Airway epithelial cell (primary cell): ENCODE results near the gene EHMT2. TPM values are rescaled to one million over a fixed set of nuclear protein-coding genes. Genes with fewer than 3 reads are reported as not detected.

Experiments
- total RNA-seq: library from RNA; depleted of rRNA; stranded (reverse); fragments of >200 nt; gene quantifications from 2 replicates; pipeline ENCODE4 v1.2.3, GENCODE V29; 2015

The EHMT2 gene
- total RNA-seq = 29.7 and 35.3 TPM in 2 replicates

DNA sequence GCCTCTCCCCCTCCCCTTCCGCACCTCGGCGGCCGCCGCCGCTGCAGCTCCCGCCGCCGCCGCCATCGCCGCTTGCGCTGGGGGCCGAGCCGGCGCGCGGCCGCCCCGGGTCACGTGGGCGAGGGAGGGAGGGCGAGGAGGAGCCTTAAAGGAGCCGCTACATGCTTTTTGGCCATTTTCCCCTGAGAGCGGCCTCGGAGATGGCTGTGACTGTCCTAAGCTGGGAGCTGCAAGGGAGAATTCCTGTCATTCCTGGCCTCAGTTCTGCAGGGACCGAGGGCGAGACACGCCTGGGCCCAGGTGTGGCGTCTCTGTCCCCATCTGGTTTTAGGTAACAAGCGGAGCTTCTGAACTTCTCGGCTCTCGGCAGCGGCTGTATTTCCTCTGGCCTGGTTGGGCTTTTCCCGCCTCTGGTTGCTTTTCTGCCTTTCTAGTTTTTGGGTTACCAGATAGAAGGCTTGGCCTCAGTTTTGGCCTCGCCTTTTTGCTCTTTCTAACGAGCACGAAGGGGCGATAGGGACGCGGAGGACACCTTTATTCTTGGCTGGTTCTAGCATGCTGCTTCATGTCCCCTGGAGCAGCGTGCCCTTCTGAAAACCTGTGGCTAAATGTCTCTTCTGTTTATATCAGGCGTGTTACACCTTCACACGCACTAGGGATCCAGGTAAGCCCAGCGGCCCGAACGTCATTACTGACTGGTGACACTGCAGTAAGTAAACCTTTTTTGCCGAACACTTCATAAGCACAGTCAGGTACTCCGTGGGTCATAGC, at the start of gene EHMT2:
TSS of gene EHMT2 (minus strand) at position 87 of the 771 bp plus-strand sequence. CDS start at position 66, 21 bp downstream.

GRCh38 chr6:31945507-31946369, 48.2 kb upstream of the EHMT2 start, which contains the start of gene CFB:
CFB (plus strand) TSS chr6:31946095; CDS start chr6:31946222, 127 bp downstream.

GRCh38 chr6:31927242-31927862, 29.9 kb upstream of the EHMT2 start, which contains the start of gene C2:
C2 (plus strand) TSS chr6:31927717; CDS start chr6:31927753, 36 bp downstream.

GRCh38 chr6:31901953-31902643, 4.6 kb upstream of the EHMT2 start, which contains the start of gene ZBTB12:
ZBTB12 (minus strand) TSS chr6:31902086; CDS start chr6:31901305, 781 bp downstream.

GRCh38 chr6:31878726-31879125, 18.8 kb downstream of the EHMT2 start, which contains the start of gene SLC44A4:
SLC44A4 (minus strand) TSS chr6:31878997; CDS start chr6:31878980, 17 bp downstream.

GRCh38 chr6:31862344-31863235, 34.9 kb downstream of the EHMT2 start, which contains the start of gene NEU1:
NEU1 (minus strand) TSS chr6:31862821; CDS start chr6:31862776, 45 bp downstream.

Other genes starting within 250 kb of the EHMT2 start
- gene BAG6, start 245.0 kb downstream of the EHMT2 start, total RNA-seq = 200 and 272 TPM in 2 replicates
- gene APOM, start 241.8 kb downstream of the EHMT2 start, total RNA-seq = 2.3 and 3.9 TPM in 2 replicates
- 17.0 and 18.1 TPM in 2 replicates for gene C6orf47, start 236.9 kb downstream of the EHMT2 start, total RNA-seq
- 14.5 and 14.7 TPM in 2 replicates for gene GPANK1, start 232.7 kb downstream of the EHMT2 start, total RNA-seq
- gene CSNK2B, start 231.6 kb downstream of the EHMT2 start, total RNA-seq = 236 and 271 TPM in 2 replicates
- gene LY6G5B, start 227.7 kb downstream of the EHMT2 start, total RNA-seq = 0.60 and 2.1 TPM in 2 replicates
- 0.42 and 0.79 TPM in 2 replicates for gene LY6G5C, start 216.6 kb downstream of the EHMT2 start, total RNA-seq
- 26.8 and 31.6 TPM in 2 replicates for gene ABHD16A, start 194.4 kb downstream of the EHMT2 start, total RNA-seq
- gene LY6G6F, start 190.8 kb downstream of the EHMT2 start, total RNA-seq = not detected in 2 replicates
- not detected in 2 replicates for gene LY6G6D, start 182.3 kb downstream of the EHMT2 start, total RNA-seq
- 1.5 and 3.7 TPM in 2 replicates for gene LY6G6C, start 176.0 kb downstream of the EHMT2 start, total RNA-seq
- 0.49 TPM in 1 of 2 replicates, not detected in the other for gene MPIG6B, start 174.3 kb downstream of the EHMT2 start, total RNA-seq
- gene DDAH2, start 168.4 kb downstream of the EHMT2 start, total RNA-seq = 28.1 and 43.2 TPM in 2 replicates
- 445 and 657 TPM in 2 replicates for gene CLIC1, start 161.2 kb downstream of the EHMT2 start, total RNA-seq
- 10.5 and 12.6 TPM in 2 replicates for gene MSH5, start 157.7 kb downstream of the EHMT2 start, total RNA-seq
- gene SAPCD1, start 135.0 kb downstream of the EHMT2 start, total RNA-seq = 0.63 and 2.0 TPM in 2 replicates
- gene VWA7, start 120.4 kb downstream of the EHMT2 start, total RNA-seq = 1.6 and 2.8 TPM in 2 replicates
- gene VARS1, start 101.9 kb downstream of the EHMT2 start, total RNA-seq = 109 and 115 TPM in 2 replicates
- 73.8 and 83.4 TPM in 2 replicates for gene LSM2, start 90.7 kb downstream of the EHMT2 start, total RNA-seq
- 0.14 and 0.21 TPM in 2 replicates for gene HSPA1L, start 82.4 kb downstream of the EHMT2 start, total RNA-seq
- 85.4 and 93.2 TPM in 2 replicates for gene HSPA1A, start 82.2 kb downstream of the EHMT2 start, total RNA-seq
- gene HSPA1B, start 70.0 kb downstream of the EHMT2 start, total RNA-seq = 172 and 180 TPM in 2 replicates
- gene NEU1, start 34.9 kb downstream of the EHMT2 start, total RNA-seq = 34.1 and 39.3 TPM in 2 replicates
- gene SLC44A4, start 18.7 kb downstream of the EHMT2 start, total RNA-seq = 4.2 and 7.5 TPM in 2 replicates
- 0.46 and 0.99 TPM in 2 replicates for gene ZBTB12, start 4.4 kb upstream of the EHMT2 start, total RNA-seq
- gene C2, start 30.0 kb upstream of the EHMT2 start, total RNA-seq = 0.21 TPM in 1 of 2 replicates, not detected in the other
- gene CFB, start 48.4 kb upstream of the EHMT2 start, total RNA-seq = 3.1 and 3.9 TPM in 2 replicates
- gene NELFE, start 61.3 kb upstream of the EHMT2 start, total RNA-seq = 77.9 and 106 TPM in 2 replicates
- 42.3 and 66.5 TPM in 2 replicates for gene SKIC2, start 61.5 kb upstream of the EHMT2 start, total RNA-seq
- 16.1 and 17.8 TPM in 2 replicates for gene DXO, start 74.4 kb upstream of the EHMT2 start, total RNA-seq
- gene C4A, start 84.4 kb upstream of the EHMT2 start, total RNA-seq = 0.05 and 1.1 TPM in 2 replicates
- 0.09 and 1.1 TPM in 2 replicates for gene C4B, start 117.1 kb upstream of the EHMT2 start, total RNA-seq
- gene CYP21A2, start 140.7 kb upstream of the EHMT2 start, total RNA-seq = 0.28 TPM in 1 of 2 replicates, not detected in the other
- under 0.01 and 0.05 TPM in 2 replicates for gene TNXB, start 211.6 kb upstream of the EHMT2 start, total RNA-seq
- gene ATF6B, start 230.5 kb upstream of the EHMT2 start, total RNA-seq = 20.4 and 29.6 TPM in 2 replicates
- gene FKBPL, start 232.6 kb upstream of the EHMT2 start, total RNA-seq = 5.4 and 9.8 TPM in 2 replicates